NCI-H446 treated with DMSO at 0.1 percent for 48 hours (cell line): ENCODE measurements around the gene CIRBP.
"Not testable (repeated sequence)": the region's sequence is repeated elsewhere in the genome, so short reads cannot be mapped to it uniquely, and the experiment has no call there.

Experiments
- DNase-seq: peaks from one replicate; lab custom pipeline; 2025; lab: John Stamatoyannopoulos, UW

The CIRBP gene

DNA sequence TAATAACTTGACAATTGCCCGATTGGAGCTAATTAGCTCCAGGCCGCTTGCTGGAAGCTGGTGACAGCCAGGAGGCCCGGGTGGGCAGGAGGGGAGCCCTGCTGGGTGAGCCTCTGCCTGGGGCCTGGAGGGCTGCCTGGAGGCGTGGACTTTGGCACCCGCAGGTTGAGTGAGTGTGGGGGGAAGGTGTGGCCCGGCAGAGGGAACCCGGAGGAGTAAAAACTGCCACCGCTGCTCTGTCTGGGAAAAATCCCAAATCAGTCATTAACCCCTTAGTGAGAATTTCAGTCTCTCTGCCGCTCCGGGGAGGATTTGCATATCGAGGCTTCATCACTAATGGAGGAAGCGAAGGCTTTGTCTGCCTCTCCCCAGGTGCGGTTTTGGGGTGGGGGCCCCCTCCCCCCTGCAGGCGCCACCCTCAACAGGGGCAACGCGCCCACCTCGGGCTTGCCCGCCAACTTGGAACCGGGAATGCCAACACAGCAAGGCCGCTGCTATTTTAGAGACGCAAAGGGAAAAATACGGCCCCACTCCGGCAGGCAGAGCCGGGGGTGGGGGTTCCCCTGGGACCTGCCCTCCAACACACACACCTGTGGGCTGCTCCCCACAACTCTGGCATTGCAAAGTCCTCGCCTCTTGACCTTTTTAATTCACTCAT lies 22.8 kb downstream of the CIRBP start:
- DNase-seq, result peak; percentile 36

DNA sequence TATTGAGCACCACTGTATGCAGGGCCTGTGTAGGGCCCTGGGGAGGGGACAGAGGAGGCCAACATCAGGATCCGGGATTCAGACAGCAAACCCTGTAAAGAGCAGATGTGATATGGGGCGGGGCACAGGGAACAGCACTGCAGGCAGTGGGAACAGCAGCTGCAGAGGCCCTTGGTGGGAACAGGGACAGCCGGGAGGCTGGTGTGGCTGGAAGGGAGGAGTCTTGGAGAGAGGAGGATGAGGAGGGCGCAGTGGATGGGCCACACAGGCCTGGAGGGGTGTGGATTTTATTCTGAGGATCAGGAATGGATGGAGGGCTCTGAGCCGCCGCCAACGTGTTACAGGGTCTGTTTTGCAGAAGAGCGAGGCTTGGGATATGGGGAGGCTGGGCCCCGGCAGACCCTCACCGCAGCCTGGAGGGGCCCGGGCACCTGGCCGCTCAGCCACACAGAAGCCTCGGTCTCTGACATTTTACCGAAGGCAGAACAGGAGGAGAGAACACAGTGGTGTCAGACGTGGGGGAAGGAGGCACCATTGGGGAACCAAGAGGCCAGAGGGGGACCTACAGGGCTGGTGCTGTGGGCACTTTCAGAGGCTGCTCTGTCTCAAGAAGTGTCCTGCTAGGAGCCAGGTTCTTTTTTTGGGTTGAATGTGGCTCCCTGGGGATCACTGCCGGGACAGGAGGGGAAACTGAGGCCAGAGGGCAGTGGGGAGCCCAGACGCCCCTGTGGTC lies 23.5 kb downstream of the CIRBP start:
- DNase-seq, result no peak

DNA sequence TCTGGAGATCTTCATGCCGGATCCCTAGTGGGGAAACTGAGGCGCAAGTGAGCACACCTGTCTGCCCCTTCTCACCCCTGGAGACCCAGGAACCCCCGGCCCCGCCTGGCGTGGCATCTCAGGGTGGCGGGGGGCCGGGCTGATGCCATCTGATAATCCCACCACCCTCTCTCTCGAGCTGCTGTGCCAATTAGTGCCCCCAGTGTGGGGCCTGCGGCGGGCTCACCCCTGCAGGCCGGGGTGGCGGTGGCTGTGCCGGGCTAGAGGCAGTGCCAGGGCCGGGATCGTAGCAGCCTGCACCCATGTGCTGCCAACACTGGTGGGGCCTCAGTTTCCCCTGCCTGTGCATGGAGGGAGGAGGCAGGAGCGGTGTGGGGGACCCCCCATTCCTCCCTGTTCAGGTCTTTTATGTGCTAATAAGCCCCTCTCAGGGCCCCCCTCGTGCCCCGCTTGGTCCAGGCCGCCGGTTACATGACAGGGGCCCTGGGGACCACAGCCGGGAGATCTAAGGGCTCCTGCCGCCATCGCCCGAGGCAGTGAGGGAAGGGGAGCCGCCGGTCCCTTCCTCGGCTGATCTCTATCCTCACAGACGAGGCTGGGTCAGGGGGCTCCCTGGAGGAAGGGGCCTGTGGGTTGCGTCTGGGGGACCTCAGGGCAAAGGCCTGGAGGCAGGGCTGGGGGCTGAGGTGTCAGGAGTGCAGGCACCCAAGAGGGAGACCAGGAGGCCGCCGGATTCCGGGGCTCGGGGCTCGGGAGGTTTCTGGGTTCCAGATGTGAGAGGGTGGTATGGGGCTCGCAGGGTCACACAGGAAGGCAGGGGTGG lies 24.9 kb downstream of the CIRBP start:
- no peak for DNase-seq

DNA sequence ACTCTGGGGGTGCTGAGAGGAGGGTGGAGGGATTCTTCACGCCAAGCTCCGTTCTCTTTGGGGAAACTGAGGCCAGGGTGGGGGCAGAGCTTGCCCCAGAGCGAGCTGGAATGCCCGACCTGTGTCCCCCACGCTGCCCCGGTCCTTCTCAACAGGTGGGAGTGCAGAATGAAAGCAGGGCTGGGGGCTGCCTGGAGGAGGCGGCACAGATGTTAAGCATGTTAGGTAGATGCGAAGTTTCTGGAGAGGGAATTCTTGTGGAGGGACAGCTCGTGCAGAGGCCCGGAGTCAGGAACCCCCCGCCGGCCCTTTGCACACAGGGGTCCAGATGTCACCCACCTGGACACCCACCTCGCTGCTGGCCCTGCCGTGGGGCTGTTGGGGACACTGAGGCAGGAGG lies 25.6 kb downstream of the CIRBP start:
- DNase-seq, result no peak

DNA sequence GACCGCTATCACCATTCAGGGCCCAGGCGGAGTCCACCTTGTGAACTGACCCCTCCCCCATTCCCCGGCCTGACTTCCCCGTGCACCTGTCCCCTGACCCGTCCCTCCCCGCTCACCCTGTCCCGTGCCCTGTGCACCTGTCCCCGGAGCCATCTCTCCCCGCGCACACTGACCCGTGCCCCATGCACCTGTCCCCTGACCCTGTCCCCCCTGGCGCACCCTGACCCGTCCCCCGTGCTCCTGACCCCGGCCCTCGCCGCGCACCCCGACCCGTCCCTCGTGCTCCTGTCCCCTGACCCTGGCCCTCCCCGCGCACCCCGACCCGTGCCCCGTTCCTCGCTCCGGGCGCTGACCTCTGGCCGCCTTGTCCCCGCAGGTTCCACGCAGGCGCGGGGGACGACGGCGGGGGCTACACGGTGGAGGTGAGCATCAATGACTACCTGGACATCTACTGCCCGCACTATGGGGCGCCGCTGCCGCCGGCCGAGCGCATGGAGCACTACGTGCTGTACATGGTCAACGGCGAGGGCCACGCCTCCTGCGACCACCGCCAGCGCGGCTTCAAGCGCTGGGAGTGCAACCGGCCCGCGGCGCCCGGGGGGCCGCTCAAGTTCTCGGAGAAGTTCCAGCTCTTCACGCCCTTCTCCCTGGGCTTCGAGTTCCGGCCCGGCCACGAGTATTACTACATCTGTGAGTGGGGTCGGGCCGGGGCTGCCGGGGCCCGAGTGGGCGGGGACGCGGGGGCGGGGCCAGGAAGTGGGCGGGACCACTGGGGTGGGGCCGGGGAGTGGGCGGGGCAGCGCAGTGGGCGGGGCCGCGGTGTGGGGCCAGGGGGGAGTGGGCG lies 26.3 kb downstream of the CIRBP start:
- no peak for DNase-seq

DNA sequence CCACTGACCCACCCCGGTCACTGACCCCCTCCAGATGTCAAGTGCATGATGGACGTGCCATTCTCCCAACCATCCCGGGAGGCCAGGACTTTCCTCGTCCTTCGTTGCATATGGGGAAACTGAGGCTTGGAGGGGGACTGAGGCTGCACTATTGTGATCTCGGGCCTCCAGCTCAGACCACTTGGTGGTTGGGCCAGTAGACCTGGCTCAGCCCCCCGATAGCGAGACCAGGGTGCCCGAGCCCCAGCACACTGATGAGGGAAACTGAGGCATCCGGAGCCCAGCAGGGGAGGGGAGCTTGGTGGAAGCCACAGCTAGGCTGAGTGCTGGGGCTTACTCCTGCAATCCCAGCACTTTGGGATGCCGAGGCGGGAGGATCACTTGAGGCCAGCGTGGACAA lies 26.9 kb downstream of the CIRBP start:
- DNase-seq, result no peak

DNA sequence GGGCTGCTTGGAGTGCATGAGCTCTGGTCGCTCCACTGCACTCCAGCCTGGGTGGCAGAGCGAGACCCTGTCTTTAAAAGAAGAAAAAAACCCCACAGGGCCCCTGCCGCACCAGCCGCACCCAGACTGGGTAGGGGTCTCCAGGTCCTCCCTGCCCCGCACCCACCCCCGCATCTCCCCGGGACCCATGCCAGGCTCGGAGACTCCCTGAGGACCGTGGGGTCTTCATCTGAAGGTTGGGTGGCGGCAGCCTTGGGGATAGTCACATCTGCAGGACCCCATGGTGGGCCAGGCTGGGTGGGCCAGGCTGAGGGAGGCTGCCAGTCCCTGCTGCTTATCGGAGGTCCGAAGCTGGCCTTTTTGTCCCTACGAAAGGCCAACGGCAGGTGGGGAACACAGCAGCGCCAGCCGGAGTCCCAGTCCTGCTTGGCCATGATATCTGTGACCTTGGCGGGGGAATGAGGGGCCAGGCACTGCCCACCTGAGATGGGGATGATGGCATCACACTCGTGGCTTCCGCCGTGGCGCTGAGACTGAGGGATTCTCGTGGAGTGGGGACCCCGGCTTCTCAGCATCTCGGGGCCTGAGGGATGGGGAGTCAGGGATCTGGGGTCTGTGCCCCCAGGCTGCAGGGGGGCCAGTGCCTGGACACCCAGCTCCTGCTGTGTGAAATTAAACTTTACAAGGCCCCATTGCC lies 27.6 kb downstream of the CIRBP start:
- no peak for DNase-seq

DNA sequence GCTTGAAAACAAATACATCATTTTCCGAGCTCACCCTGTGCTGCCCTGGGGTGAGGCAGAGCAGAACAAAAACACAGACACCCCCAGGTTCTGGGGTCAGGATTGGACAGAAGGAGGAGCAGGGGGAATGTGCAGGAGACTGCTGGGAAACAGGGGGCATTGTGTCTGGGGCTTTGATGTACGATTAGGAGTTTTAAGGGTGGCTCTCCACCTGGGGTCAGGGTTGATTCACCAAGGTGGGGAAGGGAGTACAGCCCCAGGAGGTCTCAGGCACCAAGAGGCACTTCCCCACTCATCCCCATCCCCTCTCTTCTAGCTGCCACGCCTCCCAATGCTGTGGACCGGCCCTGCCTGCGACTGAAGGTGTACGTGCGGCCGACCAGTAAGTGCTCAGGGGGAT lies 29.1 kb downstream of the CIRBP start:
- no peak for DNase-seq

DNA sequence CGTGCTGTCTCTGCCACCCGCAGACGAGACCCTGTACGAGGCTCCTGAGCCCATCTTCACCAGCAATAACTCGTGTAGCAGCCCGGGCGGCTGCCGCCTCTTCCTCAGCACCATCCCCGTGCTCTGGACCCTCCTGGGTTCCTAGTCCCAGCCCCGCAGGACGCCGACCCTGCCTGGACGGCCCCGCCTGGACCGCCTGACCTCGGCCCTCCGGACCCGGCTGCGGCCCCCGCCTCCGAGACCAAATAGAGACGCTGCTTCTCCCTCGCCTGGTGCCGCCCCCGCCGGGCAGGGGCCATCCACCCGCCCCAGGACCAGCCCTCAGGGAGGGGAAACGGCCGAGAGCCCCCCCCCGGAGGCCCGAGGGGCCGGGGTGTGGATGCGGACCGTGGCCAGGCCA lies 30.7 kb downstream of the CIRBP start:
- DNase-seq, result no peak

DNA sequence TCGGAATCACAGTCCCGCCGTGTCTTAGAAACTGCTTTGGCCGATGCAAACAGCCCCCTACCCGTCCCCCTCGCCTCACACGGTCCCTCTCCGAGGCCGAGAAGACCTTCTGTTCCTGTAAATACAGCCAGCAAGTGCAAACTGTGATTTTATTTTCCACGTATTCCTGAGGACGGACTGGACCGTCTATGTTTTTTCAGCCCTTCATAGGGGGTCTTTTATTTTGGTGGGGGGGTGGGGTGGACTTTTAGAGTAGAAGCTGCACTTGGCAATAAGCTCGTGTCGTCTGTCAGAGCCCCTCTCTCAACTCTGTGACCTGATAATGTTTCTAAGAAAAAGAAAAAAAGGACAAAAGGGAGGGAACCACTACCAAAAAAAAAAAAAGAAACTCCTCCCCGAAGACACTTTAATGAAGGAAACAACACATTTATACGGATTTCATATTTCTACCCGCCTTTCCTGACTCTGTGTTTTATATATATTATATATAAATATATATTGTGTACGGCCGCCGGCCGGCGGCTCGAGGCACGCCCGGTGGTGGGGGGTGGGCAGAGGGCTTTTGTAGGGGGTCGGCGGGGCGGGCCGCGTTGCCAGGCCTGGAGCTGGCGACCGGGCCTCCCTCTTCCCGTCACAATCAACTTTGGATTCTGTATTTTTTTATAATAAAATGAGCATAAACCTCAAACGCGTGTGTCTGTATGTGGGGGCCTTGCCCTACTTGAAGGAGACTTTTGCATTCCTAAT lies 31.8 kb downstream of the CIRBP start:
- no peak for DNase-seq

DNA sequence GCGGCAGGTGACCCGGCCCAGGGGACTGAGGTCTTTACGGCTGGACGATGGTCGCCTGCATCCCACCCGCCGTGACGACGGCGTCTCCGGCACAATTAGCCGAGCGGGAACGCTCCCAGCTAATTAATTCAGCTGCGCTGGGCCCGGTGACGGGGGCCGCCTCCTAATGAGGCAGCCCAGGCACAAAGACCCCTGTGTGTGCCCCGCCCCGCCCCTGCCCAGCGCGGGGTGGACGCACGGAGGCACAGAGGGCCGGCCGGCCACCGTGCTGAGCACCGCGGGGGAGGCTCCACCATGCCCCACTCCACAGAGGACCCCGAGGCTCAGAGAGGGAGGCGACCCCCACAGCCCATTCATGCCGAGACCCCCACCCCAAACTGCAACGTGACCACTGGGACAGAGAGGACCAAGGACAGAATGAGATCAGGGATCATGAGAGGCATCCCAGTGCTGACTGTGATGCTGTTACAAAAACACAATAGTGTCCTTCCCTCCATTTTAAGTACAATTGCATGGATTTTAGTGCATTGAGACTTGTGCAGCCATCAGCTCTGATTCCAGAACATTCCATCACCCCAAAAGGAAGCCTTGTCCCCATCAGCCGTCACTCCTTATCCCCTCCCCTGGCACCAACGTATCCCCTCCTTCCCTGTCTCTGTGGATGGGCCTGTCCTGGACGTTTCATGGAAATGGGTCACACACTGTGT lies 33.6 kb downstream of the CIRBP start:
- no peak for DNase-seq

DNA sequence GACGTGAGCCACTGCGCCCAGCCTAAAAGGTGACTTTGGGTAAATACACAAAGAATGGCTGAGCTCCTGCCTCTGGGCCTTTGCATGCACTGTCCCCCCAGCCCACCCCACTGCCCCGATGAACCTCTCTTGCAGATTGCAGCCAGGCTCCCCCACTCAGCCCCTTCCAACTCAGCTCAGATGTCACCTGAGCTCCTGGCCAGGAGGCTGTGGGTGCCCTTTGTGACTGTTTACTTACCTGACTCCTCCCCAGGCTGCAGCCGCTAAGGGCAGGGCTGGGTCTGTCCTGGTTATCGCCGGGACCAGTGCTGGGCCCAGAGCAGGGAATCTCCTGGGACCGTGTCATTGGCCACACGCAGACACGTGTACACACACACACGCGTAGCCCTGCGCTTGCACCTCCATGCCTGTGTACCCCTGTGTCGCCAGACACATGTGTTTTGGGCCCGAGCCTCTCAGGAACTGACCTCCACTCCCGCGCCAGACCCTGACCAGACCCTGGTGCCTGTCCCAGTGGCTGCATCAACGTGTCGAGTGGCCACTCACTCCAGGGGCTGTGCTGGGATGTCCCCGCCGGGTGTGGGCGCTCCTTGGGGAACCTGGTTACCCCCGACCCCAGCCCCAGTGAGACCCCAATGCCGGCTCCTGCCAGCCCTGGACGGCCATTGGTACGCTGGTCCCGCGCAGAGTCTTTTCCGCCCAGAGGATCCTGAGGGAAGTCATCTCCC lies 35.2 kb downstream of the CIRBP start:
- DNase-seq, result no peak

DNA sequence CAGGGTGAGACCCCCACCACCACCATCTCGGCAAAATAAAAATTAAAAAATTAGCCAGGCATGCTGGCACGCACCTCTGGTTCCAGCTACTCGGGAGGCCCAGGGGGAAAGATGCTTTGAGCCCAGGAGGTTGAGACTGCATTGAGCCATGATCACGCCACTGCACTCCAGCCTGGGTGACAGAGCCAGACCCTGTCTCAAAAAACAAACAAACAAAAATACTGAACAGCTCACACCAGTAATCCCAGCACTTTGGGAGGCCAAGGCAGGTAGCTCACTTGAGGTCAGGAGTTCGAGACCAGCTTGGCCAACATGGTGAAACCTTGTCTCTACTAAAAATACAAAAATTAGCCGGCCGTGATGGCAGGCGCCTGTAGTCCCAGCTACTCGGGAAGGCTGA lies 36.2 kb downstream of the CIRBP start:
- not testable (repeated sequence) for DNase-seq

DNA sequence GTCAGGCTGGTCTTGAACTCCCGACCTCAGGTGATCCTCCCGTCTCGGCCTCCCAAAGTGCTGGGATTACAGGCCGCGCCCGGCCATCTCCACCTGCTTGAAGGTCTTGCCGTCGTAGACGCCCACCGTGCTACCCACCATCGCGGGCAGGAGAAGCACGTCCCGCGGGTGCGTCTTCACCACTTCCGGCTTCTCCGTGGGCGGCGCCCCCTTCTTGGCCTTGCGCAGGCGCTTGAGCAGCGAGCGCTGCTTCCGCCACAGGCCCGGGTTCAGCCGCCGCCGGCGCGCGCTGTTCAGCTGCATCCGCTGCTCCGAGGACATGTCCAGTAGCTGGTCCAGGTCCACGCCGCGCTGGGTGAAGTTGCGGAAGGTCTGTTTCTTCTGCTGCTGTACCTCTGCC lies 38.2 kb downstream of the CIRBP start:
- no peak for DNase-seq

DNA sequence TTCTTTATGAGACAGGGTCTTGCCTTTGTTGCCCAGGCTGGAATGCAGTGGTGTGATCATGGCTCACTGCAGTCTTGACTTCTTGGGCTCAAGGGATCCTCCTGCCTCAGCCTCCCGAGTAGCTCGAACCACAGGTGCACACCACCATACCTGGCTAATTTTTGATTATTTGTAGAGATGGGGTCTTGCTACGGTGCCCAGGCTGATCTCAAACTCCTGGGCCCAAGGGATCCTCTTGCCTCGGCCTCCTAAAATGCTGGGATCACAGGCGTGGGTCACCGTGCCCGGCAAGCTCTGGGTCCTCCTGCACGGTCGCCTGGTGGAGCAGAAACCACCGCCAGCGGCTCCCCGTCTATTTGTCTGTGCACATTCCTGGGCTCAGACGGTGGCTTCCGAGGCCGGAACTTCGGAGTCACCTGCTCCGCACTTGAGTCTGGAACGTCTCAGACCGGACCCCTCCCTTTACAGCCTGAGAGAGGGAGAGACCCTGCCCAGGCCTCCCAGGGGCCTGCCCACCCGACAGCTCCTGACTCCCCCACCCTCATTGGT lies 38.7 kb downstream of the CIRBP start:
- DNase-seq, result no peak

DNA sequence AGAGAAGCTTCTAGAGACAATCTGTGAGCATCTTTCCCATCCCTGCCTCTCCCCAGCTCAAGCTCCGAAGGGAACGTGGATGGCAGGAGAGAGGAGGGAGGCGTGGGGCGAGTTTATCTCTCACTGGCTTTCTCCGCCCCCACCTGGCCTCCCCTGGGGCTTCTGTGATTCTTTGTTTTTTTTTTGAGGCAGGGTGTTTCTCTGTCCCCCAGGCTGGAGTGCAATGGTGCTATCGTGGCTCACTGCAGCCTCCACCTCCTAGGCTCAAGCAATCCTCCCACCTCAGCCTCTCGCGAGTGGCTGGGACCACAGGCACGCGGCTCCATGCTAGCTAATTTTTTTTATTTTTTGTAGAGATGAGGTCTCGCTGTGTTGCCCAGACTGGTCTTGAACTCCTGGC lies 39.6 kb downstream of the CIRBP start:
- DNase-seq, result no peak

DNA sequence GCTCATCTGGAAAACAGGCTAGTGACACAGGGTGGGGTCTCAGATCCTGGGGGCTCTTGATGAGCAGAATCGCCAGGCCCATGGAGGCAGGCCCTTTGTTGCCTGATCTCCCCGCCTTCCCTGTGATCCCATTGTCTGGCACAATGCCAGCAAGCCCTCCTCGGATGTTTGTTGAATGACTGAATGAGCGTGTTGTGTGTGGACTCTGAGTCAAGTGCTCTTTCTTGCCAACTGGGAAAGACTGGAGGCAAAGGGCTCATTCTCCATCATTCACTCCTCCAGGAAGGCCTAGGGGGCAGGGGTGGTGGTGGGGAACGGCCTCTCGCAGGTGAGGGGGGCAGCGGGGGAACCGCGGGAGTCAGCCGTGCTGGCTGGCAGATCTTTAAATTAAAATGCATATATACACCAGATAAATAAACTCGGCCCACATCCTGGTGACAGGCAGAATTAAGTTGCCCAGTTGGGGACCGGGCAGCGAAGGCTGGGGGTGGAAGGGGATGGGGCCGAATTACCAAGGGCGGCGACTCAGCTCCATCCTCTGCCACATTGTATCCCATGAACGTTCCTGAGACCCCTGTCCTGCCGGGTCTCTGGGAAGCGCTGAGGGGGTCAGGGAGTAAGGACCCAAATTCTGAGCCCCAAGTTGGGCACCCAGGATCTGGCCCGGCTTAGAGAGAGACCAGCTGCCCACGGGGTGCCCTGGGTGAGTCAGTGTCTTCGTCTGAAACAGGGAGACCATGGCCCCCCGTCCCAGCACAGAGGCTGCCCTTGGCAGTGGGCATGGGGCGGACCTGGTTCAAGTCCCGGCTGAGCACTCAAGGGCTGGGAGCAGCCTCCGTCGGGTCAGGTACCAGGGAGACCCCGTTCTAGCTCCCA lies 41.1 kb downstream of the CIRBP start:
- no peak for DNase-seq

DNA sequence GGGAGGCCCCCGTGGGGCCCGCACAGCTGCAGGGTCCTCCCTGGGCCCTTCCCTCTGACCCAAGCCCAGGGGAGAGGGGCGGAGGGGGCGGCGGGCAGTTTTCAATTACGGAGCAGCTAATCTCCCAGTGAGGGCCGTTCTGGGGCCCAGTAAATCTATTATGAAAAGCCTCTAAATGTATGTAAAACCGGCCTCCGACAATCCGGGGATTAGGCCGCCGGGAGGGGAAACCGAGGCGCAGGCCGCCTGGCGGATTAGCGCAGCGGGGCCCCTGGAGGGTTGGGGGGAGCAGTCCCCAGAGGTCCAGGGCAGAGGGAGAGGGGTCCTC lies 41.7 kb downstream of the CIRBP start:
- no peak for DNase-seq
